HepG2 (cell line): ENCODE results near the gene AGAP1.

ENCODE experiments used
- ELF4 ChIP-seq: sonication (generic); formaldehyde crosslinking; IDR thresholded peaks from 2 replicates; pipeline ENCODE4 v1.5.0; 2020; ENCODE audit warnings: missing genetic modification reagents, mild to moderate bottlenecking, moderate library complexity, borderline replicate concordance
- FOXK2 ChIP-seq: fragments of 450-650 bp; IDR thresholded peaks from 2 replicates; pipeline ENCODE4 v1.6.1; 2016
- NFRKB ChIP-seq: fragments of 450-650 bp; IDR thresholded peaks from 2 replicates; pipeline ENCODE4 v1.6.1; 2017
- PCBP1 ChIP-seq: fragments of 200-400 bp; formaldehyde crosslinking; IDR thresholded peaks from 2 replicates; pipeline ENCODE4 v1.6.1; 2017; ENCODE audit warnings: mild to moderate bottlenecking, low read depth, low read length, borderline replicate concordance
- ZNF12 ChIP-seq: sonication (generic); formaldehyde crosslinking; IDR thresholded peaks from 2 replicates; pipeline ENCODE4 v1.5.0; 2020; ENCODE audit warnings: missing genetic modification reagents
- ZNF274 ChIP-seq: sonication (generic); formaldehyde crosslinking; IDR thresholded peaks from 2 replicates; pipeline ENCODE4 v1.5.1; 2020; ENCODE audit warnings: mild to moderate bottlenecking, missing genetic modification reagents
- TF ChIP-seq, protein P1 (sequence below): sonication (generic); formaldehyde crosslinking; IDR thresholded peaks from 2 replicates; pipeline ENCODE4 v1.5.0; 2020; ENCODE audit warnings: mild to moderate bottlenecking, missing genetic modification reagents, moderate library complexity
- TF ChIP-seq, protein P2 (sequence below): sonication (generic); formaldehyde crosslinking; IDR thresholded peaks from 2 replicates; pipeline ENCODE4 v1.4.0; 2020; ENCODE audit warnings: missing genetic modification reagents

DNA sequence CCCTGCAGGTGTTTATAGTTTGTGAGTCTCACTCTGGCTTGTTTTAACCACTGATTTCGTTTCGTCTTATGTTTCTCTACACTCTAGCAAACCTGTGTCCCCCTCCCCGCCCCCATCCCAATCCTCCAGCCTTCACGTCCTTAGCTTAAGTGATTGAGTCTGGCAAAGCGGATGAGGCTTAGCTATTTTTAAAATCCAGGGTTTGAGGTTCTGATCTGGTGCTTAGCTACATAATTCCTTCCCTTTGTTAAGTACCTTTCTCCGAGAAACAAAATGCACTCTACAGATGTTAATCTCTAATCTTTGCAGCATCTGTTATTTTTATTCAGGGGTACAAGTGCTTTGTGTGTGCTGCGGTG, 7.8 kb downstream of the AGAP1 start:
- TF ChIP-seq NFRKB (no peak), FOXK2 (no peak), ZNF274 (no peak), ZNF12 (no peak), PCBP1 (no peak), ELF4 (no peak)
- TF ChIP-seq, protein P1, sequence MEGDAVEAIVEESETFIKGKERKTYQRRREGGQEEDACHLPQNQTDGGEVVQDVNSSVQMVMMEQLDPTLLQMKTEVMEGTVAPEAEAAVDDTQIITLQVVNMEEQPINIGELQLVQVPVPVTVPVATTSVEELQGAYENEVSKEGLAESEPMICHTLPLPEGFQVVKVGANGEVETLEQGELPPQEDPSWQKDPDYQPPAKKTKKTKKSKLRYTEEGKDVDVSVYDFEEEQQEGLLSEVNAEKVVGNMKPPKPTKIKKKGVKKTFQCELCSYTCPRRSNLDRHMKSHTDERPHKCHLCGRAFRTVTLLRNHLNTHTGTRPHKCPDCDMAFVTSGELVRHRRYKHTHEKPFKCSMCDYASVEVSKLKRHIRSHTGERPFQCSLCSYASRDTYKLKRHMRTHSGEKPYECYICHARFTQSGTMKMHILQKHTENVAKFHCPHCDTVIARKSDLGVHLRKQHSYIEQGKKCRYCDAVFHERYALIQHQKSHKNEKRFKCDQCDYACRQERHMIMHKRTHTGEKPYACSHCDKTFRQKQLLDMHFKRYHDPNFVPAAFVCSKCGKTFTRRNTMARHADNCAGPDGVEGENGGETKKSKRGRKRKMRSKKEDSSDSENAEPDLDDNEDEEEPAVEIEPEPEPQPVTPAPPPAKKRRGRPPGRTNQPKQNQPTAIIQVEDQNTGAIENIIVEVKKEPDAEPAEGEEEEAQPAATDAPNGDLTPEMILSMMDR (CRISPR knock-in tag) = no peak
- TF ChIP-seq, protein P2, sequence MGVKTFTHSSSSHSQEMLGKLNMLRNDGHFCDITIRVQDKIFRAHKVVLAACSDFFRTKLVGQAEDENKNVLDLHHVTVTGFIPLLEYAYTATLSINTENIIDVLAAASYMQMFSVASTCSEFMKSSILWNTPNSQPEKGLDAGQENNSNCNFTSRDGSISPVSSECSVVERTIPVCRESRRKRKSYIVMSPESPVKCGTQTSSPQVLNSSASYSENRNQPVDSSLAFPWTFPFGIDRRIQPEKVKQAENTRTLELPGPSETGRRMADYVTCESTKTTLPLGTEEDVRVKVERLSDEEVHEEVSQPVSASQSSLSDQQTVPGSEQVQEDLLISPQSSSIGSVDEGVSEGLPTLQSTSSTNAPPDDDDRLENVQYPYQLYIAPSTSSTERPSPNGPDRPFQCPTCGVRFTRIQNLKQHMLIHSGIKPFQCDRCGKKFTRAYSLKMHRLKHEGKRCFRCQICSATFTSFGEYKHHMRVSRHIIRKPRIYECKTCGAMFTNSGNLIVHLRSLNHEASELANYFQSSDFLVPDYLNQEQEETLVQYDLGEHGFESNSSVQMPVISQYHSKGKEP (CRISPR knock-in tag) = no peak
